ENCODE data around the gene ZNF469.

Gene ZNF469

GRCh38 chr16:88382491-88383400, at the start of gene ZNF469:
Gene ZNF469, plus strand, starts transcription at chr16:88382959. Its CDS starts 44,512 bp downstream, at chr16:88427471.
- DNase-seq (ENCODE audit: low read depth in 2 of 2): no peak

- DNase-seq (ENCODE audit: low read depth in 2 of 2): no peak
Measured at GRCh38 chr16:88333848-88334777, 48.6 kb upstream of the ZNF469 start.

GRCh38 chr16:88334778-88335720, 47.7 kb upstream of the ZNF469 start:
- no peak for DNase-seq (ENCODE audit: low read depth in 2 of 2)

GRCh38 chr16:88337021-88337420, 45.7 kb upstream of the ZNF469 start:
- DNase-seq (ENCODE audit: low read depth in 2 of 2): no peak

- no peak for DNase-seq (ENCODE audit: low read depth in 2 of 2)
Measured at GRCh38 chr16:88337538-88337937, 45.2 kb upstream of the ZNF469 start.

GRCh38 chr16:88338111-88338510, 44.6 kb upstream of the ZNF469 start:
- no peak for DNase-seq (ENCODE audit: low read depth in 2 of 2)

- DNase-seq (ENCODE audit: low read depth in 2 of 2): no peak
Measured at GRCh38 chr16:88338896-88339295, 43.9 kb upstream of the ZNF469 start.

- no peak for DNase-seq (ENCODE audit: low read depth in 2 of 2)
Measured at GRCh38 chr16:88339930-88340754, 42.6 kb upstream of the ZNF469 start.

GRCh38 chr16:88340755-88341150, 42.0 kb upstream of the ZNF469 start:
- DNase-seq (ENCODE audit: low read depth in 2 of 2): no peak

- no peak for DNase-seq (ENCODE audit: low read depth in 2 of 2)
Measured at GRCh38 chr16:88341551-88342290, 41.0 kb upstream of the ZNF469 start.

GRCh38 chr16:88342491-88342890, 40.3 kb upstream of the ZNF469 start:
- no peak for DNase-seq (ENCODE audit: low read depth in 2 of 2)

- DNase-seq (ENCODE audit: low read depth in 2 of 2): no peak
Measured at GRCh38 chr16:88343271-88343791, 39.4 kb upstream of the ZNF469 start.

- no peak for DNase-seq (ENCODE audit: low read depth in 2 of 2)
Measured at GRCh38 chr16:88344411-88345030, 38.2 kb upstream of the ZNF469 start.

GRCh38 chr16:88345031-88345720, 37.6 kb upstream of the ZNF469 start:
- DNase-seq (ENCODE audit: low read depth in 2 of 2): no peak

GRCh38 chr16:88345721-88346560, 36.8 kb upstream of the ZNF469 start:
- no peak for DNase-seq (ENCODE audit: low read depth in 2 of 2)

GRCh38 chr16:88346680-88347505, 35.9 kb upstream of the ZNF469 start:
- DNase-seq (ENCODE audit: low read depth in 2 of 2): no peak
